ENCODE measurements around the gene TBC1D22B. TPM values are rescaled to one million over a fixed set of nuclear protein-coding genes. Genes with fewer than 3 reads are reported as not detected.
"Not testable (repeated sequence)": the region's sequence is repeated elsewhere in the genome, so short reads cannot be mapped to it uniquely, and the experiment has no call there.

The TBC1D22B gene
- total and polyA plus RNA-seq, 12 donors: 7.4 to 21.9 (median 15.7) TPM

DNA sequence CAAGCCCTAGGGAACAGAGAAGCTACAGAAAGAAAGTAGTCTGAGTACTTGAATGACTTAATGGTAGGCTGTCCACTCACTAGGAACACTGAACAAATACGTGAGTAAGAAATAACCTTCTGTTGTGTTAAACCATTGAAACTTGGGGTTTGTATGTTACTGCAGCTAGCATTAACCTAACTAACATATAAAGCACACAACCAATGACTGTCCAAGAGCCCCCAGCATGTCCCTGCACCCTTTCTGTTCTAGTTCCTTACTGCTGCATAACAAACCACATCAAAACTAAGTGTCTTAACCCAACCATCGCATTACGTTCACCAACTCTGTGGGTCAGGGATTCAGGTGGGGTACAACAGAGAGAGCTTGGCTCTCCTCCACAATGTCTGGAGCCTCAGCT lies 85.7 kb downstream of the TBC1D22B start:
- Histone ChIP-seq H3K27ac (no peak overlapping the region), H3K27me3 (no peaks in the 10 kb centered on the region), H3K36me3 (replicated peaks in 1 of 2) (no peaks in the 10 kb centered on the region), H3K4me1 (replicated peaks in 1 of 2) (no peaks in the 10 kb centered on the region), H3K9me3 (replicated peaks in 1 of 3) (no peaks in the 10 kb centered on the region), H3K4me3 (no peak overlapping the region)
- TF ChIP-seq, protein P1, sequence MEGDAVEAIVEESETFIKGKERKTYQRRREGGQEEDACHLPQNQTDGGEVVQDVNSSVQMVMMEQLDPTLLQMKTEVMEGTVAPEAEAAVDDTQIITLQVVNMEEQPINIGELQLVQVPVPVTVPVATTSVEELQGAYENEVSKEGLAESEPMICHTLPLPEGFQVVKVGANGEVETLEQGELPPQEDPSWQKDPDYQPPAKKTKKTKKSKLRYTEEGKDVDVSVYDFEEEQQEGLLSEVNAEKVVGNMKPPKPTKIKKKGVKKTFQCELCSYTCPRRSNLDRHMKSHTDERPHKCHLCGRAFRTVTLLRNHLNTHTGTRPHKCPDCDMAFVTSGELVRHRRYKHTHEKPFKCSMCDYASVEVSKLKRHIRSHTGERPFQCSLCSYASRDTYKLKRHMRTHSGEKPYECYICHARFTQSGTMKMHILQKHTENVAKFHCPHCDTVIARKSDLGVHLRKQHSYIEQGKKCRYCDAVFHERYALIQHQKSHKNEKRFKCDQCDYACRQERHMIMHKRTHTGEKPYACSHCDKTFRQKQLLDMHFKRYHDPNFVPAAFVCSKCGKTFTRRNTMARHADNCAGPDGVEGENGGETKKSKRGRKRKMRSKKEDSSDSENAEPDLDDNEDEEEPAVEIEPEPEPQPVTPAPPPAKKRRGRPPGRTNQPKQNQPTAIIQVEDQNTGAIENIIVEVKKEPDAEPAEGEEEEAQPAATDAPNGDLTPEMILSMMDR (IDR thresholded peaks at IDR 0.05): no peak
- no peak for TF ChIP-seq POLR2A (IDR thresholded peaks at IDR 0.05)
- intact Hi-C loops (cut with DNase I): no loop called here
- DNase-seq: no peak
- WGBS, 4 donors: 90 to 93% (median 92%) methylated on average over 3 of the region's 3 CpGs

DNA sequence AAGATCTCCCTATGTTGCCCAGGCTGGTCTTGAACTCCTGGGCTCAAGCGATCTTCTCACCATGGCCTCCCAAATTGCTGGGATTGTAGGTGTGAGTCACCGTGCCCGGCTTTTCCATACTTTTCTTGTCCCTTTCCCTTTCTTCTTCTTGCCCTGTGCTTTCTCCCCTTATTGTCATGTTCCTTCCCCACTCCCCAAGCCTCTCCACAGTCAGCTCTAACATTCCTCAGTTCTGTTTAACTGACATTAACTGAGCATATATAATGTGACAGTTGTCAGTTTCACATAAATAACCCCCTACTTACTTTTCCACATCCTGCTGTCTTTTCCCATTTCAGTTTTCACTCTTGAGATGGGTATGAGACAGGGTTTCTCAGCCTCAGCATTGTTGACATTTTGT lies 86.7 kb downstream of the TBC1D22B start:
- intact Hi-C loops (cut with DNase I): no loop called here
- no peak for TF ChIP-seq POLR2A (IDR thresholded peaks at IDR 0.05)
- TF ChIP-seq, protein P1 (IDR thresholded peaks at IDR 0.05): no peak
- no peaks in the 10 kb centered on the region for H3K9me3 ChIP-seq (replicated peaks in 1 of 3)

DNA sequence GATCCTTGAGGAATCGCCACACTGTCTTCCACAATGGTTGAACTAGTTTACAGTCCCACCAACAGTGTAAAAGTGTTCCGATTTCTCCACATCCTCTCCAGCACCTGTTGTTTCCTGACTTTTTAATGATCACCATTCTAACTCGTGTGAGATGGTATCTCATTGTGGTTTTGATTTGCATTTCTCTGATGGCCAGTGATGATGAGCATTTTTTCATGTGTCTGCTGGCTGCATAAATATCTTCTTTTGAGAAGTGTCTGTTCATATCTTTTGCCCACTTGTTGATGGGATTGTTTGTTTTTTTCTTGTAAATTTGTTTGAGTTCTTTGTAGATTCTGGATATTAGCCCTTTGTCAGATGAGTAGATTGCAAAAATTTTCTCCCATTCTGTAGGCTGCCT lies 88.2 kb downstream of the TBC1D22B start:
- H3K27me3 ChIP-seq; H3K4me3 ChIP-seq; DNase-seq; H3K36me3 ChIP-seq (replicated peaks in 1 of 2); H3K4me1 ChIP-seq (replicated peaks in 1 of 2); intact Hi-C loops (cut with DNase I); H3K9me3 ChIP-seq (replicated peaks in 1 of 3); H3K27ac ChIP-seq: not testable (repeated sequence)
- 70 to 84% (median 74%) methylated on average over 3 of the region's 3 CpGs for WGBS, 4 donors

More for the DNA sequence above, 86.7 kb downstream of the TBC1D22B start:
- DNase-seq: no peak
- Histone ChIP-seq H3K27me3 (no peaks in the 10 kb centered on the region), H3K27ac (no peak overlapping the region), H3K4me1 (replicated peaks in 1 of 2) (no peaks in the 10 kb centered on the region), H3K4me3 (no peak overlapping the region), H3K36me3 (replicated peaks in 1 of 2) (no peaks in the 10 kb centered on the region)
- WGBS, 4 donors: 73 to 86% (median 84%) methylated on average over 3 of the region's 3 CpGs

DNA sequence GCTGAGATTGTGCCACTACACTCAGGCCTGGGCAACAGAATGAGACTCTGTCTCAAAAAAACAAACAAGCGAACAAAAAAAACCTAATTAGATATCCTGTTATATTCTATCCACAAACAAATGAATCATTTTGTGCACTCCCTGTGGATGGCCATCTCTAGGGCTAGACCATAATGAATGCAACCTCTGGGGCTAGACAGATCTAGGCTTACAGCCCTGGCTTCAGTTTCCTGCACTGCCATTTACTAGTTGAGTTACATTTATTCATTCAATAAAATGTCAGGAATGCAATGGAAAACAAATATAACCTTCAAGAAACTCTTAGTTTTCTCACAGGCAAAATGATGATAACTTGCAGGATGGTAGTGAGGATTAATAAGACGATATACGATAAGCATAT lies 89.6 kb downstream of the TBC1D22B start:
- WGBS, 4 donors: 82 to 87% (median 86%) methylated on average over 3 of the region's 3 CpGs
- intact Hi-C loops (cut with DNase I): no loop called here
- Histone ChIP-seq H3K27ac (no peak overlapping the region), H3K4me3 (no peak overlapping the region), H3K36me3 (replicated peaks in 1 of 2) (no peaks in the 10 kb centered on the region), H3K9me3 (replicated peaks in 1 of 3) (no peaks in the 10 kb centered on the region), H3K27me3 (no peaks in the 10 kb centered on the region), H3K4me1 (replicated peaks in 1 of 2) (no peaks in the 10 kb centered on the region)
- no peak for DNase-seq
- TF ChIP-seq, protein P1 (IDR thresholded peaks at IDR 0.05): no peak
- TF ChIP-seq POLR2A (IDR thresholded peaks at IDR 0.05): no peak

DNA sequence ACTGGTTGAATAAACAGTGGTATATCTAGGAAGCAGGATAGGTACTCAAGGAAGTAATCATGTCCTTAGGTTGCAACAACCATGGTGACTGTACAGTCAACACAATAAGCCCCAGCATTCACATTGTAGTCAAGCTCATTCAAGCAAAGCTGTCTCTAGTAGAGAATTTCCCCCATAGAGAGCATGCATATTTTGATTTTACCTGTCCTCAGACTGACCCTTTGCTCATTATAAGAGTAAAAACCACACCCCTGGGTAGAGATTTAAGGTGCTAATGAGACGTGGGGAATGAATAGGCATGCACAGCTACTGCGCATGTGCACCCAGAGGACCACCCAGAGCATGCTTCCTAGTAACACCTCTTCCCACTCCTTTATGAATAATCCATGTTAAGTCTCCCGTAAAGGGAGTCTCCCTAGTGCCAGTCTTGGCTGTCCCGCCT lies 90.1 kb downstream of the TBC1D22B start:
- no peak for TF ChIP-seq POLR2A (IDR thresholded peaks at IDR 0.05)
- TF ChIP-seq, protein P1 (IDR thresholded peaks at IDR 0.05): no peak

More for the DNA sequence above, 90.1 kb downstream of the TBC1D22B start:
- Histone ChIP-seq H3K4me1 (replicated peaks in 1 of 2) (no peaks in the 10 kb centered on the region), H3K36me3 (replicated peaks in 1 of 2) (no peaks in the 10 kb centered on the region), H3K27me3 (no peaks in the 10 kb centered on the region), H3K9me3 (replicated peaks in 1 of 3) (no peaks in the 10 kb centered on the region), H3K27ac (no peak overlapping the region), H3K4me3 (no peak overlapping the region)
- 83 to 89% (median 85%) methylated on average over 4 of the region's 4 CpGs for WGBS, 4 donors
- no peak for DNase-seq
- intact Hi-C loops (cut with DNase I): no loop called here
